Small intestine (tissue), 7 donors: ENCODE data around the gene ZNF446. TPM values are rescaled to one million over a fixed set of nuclear protein-coding genes. Genes with fewer than 3 reads are reported as not detected.
A peak's percentile ranks its signal among the peaks of the same experiment; 100 is the strongest.
"Not testable (repeated sequence)": the region's sequence is repeated elsewhere in the genome, so short reads cannot be mapped to it uniquely, and the experiment has no call there.

Experiments
- DNase-seq, 2 donors: peaks; one replicate each; pipeline versions ENCODE4 v3.0.0 to v3.0.0-alpha.2; 2013
- FAIRE-seq: peaks from 2 replicates; lab custom pipeline; 2012; peaks lifted over from hg19 to GRCh38; lab: Jason Lieb, UNC
- H3K27ac ChIP-seq, 3 donors: one replicate each; pipeline ENCODE4 v1.5.1; 2013; ENCODE audit warnings: low read length in 2 of 3, mild to moderate bottlenecking in 2 of 3, control low read depth in 1 of 3, inconsistent platforms in 1 of 3, low read depth in 1 of 3, moderate library complexity in 1 of 3
- H3K27me3 ChIP-seq, 3 donors: one replicate each; pipeline ENCODE4 v1.6.1; 2013; ENCODE audit warnings: low read length in 3 of 3, inconsistent platforms in 1 of 3; ENCODE audit not compliant: control insufficient read depth in 3 of 3, insufficient read depth in 3 of 3
- H3K36me3 ChIP-seq, 3 donors: one replicate each; pipeline ENCODE4 v1.6.1; 2013; ENCODE audit warnings: low read length in 3 of 3, inconsistent platforms in 1 of 3, low read depth in 1 of 3, mild to moderate bottlenecking in 1 of 3, moderate library complexity in 1 of 3; ENCODE audit not compliant: control insufficient read depth in 3 of 3, insufficient read depth in 2 of 3
- H3K4me1 ChIP-seq, 3 donors: one replicate each; pipeline ENCODE4 v1.6.1; 2013; ENCODE audit warnings: low read length in 2 of 3, inconsistent platforms in 1 of 3, low read depth in 1 of 3, mild to moderate bottlenecking in 1 of 3, moderate library complexity in 1 of 3; ENCODE audit not compliant: control insufficient read depth in 3 of 3, insufficient read depth in 2 of 3
- H3K4me3 ChIP-seq, 3 donors: one replicate each; pipeline ENCODE4 v1.5.1; 2013; ENCODE audit warnings: low read length in 3 of 3, control low read depth in 1 of 3, inconsistent platforms in 1 of 3, low read depth in 1 of 3, mild to moderate bottlenecking in 1 of 3, moderate library complexity in 1 of 3
- H3K9me3 ChIP-seq, 2 donors: one replicate each; pipeline ENCODE4 v1.6.1; 2013; ENCODE audit warnings: low read depth in 1 of 2, low read length in 1 of 2; ENCODE audit not compliant: control insufficient read depth in 2 of 2, insufficient read depth in 1 of 2
- WGBS, 3 donors: extraction: QIAGEN DNeasy Blood & Tissue Kit; methylation state at CpG; one replicate each; pipeline ENCODE4 v1.1.7; 2013; 5-methylcytosine and 5-hydroxymethylcytosine counted together
- polyA plus RNA-seq, 4 donors: library from polyadenylated mRNA; stranded (reverse) in 3 of 4; unstranded in 1 of 4; fragments of 200-250 nt in 3 of 4; fragments of 120-200 nt in 1 of 4; gene quantifications; one replicate each; pipeline versions ENCODE4 v1.2.1 to v1.2.3, GENCODE V29; 2013
- donor health status: healthy with polysubstance abuse.
- donor health status: control.
- donor health status: control.
- donor health status: Bipolar disorder and iron deficiency.
- donor health status: healthy.

Gene ZNF446
- polyA plus RNA-seq, 4 donors = 7.3 to 11.4 (median 8.6) TPM

DNA sequence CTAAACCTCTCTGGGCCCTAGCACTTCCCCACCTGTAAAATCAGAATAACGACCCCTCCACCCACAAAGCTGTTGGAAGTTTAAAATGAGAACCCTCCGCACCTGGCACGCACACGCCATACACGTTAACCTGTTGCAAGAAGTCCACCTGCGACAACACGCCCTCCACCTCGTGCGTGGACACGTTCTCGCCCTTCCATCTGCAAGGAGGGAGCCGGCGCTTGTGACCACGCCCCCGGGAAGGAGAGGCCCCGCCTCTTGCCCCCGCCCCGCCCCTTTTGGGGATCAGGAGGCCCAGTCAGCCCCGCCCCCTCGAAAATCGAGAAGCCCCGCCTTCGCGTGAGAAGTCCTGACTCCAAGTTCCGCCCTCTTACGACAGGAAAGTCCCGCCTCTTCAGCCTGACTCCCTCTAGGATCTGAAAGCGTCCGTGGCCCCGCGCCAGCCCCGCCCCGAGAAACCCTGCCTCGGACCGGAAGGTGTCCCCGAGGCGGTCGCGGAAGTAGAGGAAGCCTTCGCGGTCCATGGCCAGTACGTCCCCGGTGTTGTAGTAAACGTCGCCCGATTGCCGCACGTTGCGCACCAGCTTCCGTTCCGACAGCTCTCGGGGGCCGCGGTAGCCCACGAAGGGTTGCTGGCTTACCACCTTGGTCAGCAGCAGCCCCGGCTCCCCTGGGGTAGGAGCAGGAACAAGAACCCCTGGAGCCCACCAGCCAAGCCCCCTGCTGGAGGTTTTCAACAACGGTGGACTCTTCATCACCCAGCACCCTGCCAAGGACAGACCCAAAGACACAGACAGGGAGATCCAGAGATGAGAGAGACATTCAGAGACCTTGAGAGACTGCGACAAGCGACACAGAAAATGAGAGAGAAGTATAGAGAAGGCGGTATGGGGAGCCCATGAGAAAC, 23.1 kb downstream of the ZNF446 start:
- Histone ChIP-seq H3K4me1 (peaks cover 0 to 9% (median 2%) of the 10 kb centered on the region in 3 donors), H3K27ac (peak overlapping the region; percentile 72 to 87 (median 74)), H3K4me3 (peak overlapping the region; percentile 19 to 86 (median 68)), H3K9me3 (peaks cover 0 to 11% of the 10 kb centered on the region in 2 donors), H3K36me3 (no peaks in the 10 kb centered on the region), H3K27me3 (no peaks in the 10 kb centered on the region)
- 1 to 3% (median 3%) methylated on average over 58 to 60 of the region's 60 CpGs for WGBS, 3 donors
- FAIRE-seq = no peak
- DNase-seq = peak; percentile 99

DNA sequence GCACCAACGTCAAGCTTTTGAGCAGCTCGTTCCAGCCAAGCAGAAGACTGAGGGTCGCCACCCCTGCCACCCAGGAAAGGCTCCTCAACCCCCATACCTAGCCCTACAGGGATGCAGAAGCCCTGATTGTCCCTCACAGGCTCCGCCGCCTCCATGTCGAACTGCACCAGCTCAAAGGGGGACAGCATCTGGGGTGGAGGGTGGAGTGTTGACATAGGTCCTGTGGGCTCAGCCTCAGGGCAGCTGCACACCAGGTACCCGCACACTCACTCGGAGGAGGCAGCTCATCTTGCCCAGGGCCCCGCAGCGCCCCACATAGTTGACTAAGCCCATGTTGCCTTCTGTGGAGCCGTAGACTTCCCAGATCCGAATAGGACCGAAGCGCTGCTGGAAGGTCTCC, 24.1 kb downstream of the ZNF446 start:
- peak overlapping the region in 2 of 3 donors; percentile 68 to 86 for H3K4me3 ChIP-seq
- FAIRE-seq = no peak
- DNase-seq = no peak

DNA sequence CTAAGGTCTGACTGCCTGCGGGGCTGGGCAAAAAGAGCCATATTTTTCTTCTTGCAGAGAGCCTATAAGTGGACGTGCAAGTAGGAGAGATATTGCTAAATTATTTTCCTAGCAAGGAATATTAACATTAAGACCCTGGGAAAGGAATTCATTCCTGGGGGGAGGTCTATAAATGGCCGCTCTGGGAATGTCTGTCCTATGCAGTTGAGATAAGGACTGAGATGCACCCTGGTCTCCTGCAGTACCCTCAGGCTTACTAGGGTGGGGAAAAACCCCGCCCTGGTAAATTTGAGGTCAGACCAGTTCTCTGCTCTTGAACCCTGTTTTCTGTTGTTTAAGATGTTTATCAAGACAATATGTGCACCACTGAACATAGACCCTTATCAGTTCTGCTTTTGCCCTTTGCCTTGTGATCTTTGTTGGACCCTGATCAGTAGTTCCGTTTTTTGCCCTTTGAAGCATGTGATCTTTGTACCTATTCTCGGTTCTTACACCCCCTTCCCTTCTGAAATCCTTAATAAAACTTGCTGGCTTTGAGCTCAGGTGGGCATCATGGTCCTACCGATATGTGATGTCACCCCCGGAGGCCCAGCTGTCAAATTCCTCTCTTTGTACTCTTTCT, 31.6 kb downstream of the ZNF446 start:
- Histone ChIP-seq H3K9me3 (peaks cover 0 to 17% of the 10 kb centered on the region in 2 donors), H3K4me1 (peaks cover 0 to 16% (median 0%) of the 10 kb centered on the region in 3 donors)
- DNase-seq, FAIRE-seq, H3K27ac ChIP-seq, H3K27me3 ChIP-seq, H3K36me3 ChIP-seq, H3K4me3 ChIP-seq: not testable (repeated sequence)
- WGBS, 3 donors = 70 to 74% (median 70%) methylated on average over 7 to 8 of the region's 8 CpGs

More for the DNA sequence above, 24.1 kb downstream of the ZNF446 start:
- Histone ChIP-seq H3K36me3 (no peaks in the 10 kb centered on the region), H3K9me3 (peaks cover 0 to 11% of the 10 kb centered on the region in 2 donors), H3K27ac (no peak overlapping the region), H3K27me3 (no peaks in the 10 kb centered on the region), H3K4me1 (peaks cover 0 to 9% (median 2%) of the 10 kb centered on the region in 3 donors)
- 93 to 94% (median 94%) methylated on average over 14 of the region's 14 CpGs for WGBS, 3 donors

DNA sequence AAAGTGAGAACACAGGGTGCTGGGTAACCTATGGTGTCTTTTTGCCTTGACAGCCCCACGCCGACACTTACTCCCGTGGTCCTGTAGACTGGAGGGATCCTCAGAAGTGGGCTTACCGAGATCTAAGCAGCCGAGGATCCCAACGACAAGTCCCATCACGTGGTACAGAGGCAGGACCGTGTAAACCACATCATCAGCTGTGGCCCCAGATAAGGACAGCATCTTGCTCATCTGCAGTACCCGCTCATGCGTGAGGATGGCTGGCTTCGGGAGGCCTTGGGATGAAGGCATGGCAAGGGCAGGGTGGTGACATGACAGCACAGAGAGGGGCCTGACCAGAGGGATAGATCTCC, 33.6 kb downstream of the ZNF446 start:
- no peak for FAIRE-seq
- Histone ChIP-seq H3K27ac (no peak overlapping the region), H3K4me1 (peaks cover 4 to 32% (median 4%) of the 10 kb centered on the region in 3 donors), H3K27me3 (no peaks in the 10 kb centered on the region), H3K36me3 (peaks cover 0 to 23% (median 0%) of the 10 kb centered on the region in 3 donors), H3K9me3 (peaks cover 0 to 17% of the 10 kb centered on the region in 2 donors), H3K4me3 (no peak overlapping the region)
- DNase-seq = no peak
- WGBS, 3 donors = 86 to 91% (median 91%) methylated on average over 11 of the region's 11 CpGs

DNA sequence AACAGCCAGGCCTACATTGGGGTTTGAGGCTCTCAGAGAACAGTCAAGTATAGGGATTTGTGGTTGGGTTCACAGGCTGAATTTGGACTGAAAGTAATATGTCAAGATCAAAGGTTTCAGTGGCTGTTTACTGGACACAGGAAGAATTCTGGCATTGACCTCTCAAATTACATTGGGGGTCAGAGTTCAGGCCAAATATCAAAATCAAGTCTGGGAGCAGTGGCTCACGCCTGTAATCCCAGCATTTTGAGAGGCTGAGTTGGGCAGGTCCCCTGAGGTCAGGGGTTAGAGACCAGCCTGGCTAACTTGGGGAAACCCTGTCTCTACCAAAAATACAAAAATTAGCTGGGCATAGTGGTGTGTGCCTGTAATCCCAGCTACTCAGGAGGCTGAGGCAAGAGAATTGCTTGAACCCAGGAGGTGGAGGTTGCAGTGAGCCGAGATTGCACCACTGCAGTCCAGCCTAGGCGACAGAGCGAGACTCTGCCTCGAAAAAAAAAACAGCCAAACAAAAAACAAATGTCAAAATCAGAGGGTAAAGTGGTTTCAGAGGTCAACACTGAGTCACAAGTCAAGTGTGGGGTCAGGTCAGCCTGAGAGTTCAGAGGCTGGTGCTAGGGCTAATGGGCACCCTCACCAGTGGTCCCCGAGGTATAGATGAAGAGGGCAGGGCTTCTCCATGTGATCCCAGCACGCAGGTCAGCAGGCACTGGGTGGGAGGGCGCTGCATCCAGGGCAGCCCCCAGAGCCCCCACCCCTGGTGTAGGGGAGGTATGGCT, 34.1 kb downstream of the ZNF446 start:
- DNase-seq = no peak
- FAIRE-seq = no peak
- Histone ChIP-seq H3K9me3 (peaks cover 0 to 17% of the 10 kb centered on the region in 2 donors), H3K4me1 (peaks cover 4 to 34% (median 4%) of the 10 kb centered on the region in 3 donors), H3K27me3 (no peaks in the 10 kb centered on the region), H3K4me3 (no peak overlapping the region), H3K27ac (no peak overlapping the region), H3K36me3 (peaks cover 0 to 26% (median 0%) of the 10 kb centered on the region in 3 donors)
- 82 to 90% (median 89%) methylated on average over 8 of the region's 8 CpGs for WGBS, 3 donors

DNA sequence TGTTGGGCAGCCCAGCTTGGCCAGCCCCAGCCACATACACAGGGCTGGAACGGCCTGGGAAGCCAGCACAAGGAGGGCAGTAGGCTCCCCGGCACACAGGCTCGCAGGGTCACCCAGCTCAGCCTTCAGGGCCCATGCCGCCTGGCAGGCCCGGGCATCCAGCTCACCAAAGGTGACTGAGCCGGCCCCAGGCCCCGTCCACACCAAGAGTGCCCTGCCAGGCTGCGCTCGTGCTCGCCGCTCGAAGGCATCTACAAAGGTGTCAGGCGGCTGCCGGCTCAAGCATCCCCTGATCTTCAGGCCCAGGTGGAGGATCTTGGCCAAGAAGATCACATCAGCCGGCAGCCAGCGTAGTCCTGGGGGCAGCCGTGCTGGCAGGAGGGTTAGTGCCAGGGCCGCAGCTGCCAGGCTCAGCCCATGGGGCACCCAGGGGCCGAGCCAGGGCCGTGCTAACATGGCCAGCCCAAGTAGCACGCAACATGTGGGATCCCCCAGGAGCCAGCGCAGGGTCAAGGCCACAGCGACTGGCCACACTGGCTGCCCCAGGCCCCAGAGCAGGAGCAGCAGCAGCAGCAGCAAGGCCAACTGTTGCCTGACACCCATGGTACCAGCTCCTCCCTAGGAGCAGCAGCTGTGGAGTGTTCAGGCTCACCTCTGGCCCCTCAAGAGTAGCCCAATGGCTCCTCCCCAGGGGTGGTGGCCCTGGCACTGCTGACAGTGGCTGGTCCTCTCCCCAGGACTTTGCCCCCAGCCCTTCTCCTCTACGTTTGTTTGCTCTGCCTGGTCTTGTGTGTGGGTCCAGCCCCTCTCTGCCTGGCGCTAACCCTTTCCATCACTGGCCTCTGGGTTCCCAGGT, 35.4 kb downstream of the ZNF446 start, which contains the start of gene SLC27A5:
SLC27A5 (minus strand) TSS at position 640 of the 856 bp plus-strand sequence; CDS start at position 603, 37 bp downstream.
- Histone ChIP-seq H3K4me1 (peaks cover 4 to 39% (median 4%) of the 10 kb centered on the region in 3 donors), H3K9me3 (peaks cover 0 to 17% of the 10 kb centered on the region in 2 donors), H3K36me3 (peaks cover 3 to 39% (median 4%) of the 10 kb centered on the region in 3 donors), H3K4me3 (no peak within 1 kb of the TSS), H3K27ac (peak within 1 kb of the TSS in 2 of 3 donors; percentile 8 to 45), H3K27me3 (no peaks in the 10 kb centered on the region)
- peak; percentile 71 to 74 for DNase-seq
- WGBS, 3 donors = 75 to 85% (median 76%) methylated on average over 23 to 25 of the region's 25 CpGs
- no peak for FAIRE-seq

DNA sequence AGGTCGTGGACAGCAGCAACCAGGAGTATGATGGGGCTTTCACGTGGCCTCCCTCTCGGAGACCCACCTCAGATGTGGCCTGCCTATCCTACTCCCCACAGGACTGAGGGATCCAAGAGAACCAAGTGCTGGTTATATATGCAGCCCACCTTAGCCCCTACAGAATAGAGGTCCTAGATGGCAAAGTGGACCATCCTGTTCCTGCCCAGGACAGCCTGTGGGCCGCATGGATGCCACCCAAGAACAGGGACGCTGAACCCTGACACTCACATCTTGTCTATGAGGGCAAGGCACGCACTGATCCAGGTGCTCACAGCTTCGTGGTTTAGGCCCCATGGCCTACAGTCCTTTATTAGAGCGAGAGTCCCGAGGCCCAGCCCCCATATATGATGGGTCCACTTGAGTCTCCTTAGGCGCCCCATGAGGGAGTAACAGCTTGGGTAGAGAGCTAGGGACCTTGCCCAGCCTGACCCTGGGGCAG, 37.1 kb downstream of the ZNF446 start:
- peaks cover 4 to 50% (median 10%) of the 10 kb centered on the region in 3 donors for H3K4me1 ChIP-seq
- H3K27ac ChIP-seq = peak overlapping the region; percentile 15 to 86 (median 75)
- FAIRE-seq = no peak
- peaks cover 5 to 55% (median 6%) of the 10 kb centered on the region in 3 donors for H3K36me3 ChIP-seq
- DNase-seq = no peak
- peaks cover 0 to 3% of the 10 kb centered on the region in 2 donors for H3K9me3 ChIP-seq
- peak overlapping the region in 1 of 3 donors; percentile 24 for H3K4me3 ChIP-seq
- no peaks in the 10 kb centered on the region for H3K27me3 ChIP-seq
- 70 to 76% (median 71%) methylated on average over 10 of the region's 10 CpGs for WGBS, 3 donors
